Right lobe of liver (tissue), 4 donors: ENCODE data around the gene C1orf210.

Experiments used
- POLR2A ChIP-seq: fragments of 450-650 bp; IDR thresholded peaks from one replicate; pipeline ENCODE4 v1.6.1; 2017; ENCODE audit warnings: antibody characterized with exemption, mild to moderate bottlenecking
- TF ChIP-seq, protein P1 (sequence below), 4 donors: fragments of 200-600 bp in 3 of 4; fragments of 450-650 bp in 1 of 4; IDR thresholded peaks; one replicate each; pipeline versions ENCODE4 v1.5.1 to v1.8.0; 2016 to 2022; ENCODE audit warnings: antibody characterized with exemption in 4 of 4, mild to moderate bottlenecking in 2 of 4
- donor health status: DM: no; HTN: no; CAD: no.
- donor health status: DM: no; HTN: no; CAD: no.
- donor health status: DM: no; HTN: yes; CAD: no.

DNA sequence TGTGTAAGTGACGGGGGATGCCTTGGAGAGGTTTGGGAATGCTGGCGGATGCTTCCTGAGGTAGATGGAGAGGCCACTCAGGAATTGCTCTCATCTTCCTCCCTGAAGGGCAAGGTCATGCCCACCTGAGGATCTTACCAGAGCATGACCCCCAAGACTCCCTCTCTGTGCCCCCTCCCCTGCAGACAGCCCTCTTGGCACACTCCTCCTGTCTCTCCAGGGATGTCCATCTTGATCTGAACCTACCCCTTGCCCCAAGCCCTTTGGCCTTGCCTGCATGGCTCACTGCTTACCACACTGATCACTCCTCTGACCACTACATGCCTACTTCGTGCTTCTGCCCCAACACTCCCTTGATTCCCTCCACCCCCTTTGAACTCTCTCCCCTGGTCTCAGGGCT lies 34.4 kb upstream of the C1orf210 start:
- TF ChIP-seq, protein P1, sequence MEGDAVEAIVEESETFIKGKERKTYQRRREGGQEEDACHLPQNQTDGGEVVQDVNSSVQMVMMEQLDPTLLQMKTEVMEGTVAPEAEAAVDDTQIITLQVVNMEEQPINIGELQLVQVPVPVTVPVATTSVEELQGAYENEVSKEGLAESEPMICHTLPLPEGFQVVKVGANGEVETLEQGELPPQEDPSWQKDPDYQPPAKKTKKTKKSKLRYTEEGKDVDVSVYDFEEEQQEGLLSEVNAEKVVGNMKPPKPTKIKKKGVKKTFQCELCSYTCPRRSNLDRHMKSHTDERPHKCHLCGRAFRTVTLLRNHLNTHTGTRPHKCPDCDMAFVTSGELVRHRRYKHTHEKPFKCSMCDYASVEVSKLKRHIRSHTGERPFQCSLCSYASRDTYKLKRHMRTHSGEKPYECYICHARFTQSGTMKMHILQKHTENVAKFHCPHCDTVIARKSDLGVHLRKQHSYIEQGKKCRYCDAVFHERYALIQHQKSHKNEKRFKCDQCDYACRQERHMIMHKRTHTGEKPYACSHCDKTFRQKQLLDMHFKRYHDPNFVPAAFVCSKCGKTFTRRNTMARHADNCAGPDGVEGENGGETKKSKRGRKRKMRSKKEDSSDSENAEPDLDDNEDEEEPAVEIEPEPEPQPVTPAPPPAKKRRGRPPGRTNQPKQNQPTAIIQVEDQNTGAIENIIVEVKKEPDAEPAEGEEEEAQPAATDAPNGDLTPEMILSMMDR (IDR thresholded peaks at IDR 0.05): no peak
- TF ChIP-seq POLR2A: no peak
